Hematopoietic multipotent progenitor cell treated with erythropoietin and hydrocortisone succinate and interleukin-3 and kit ligand, for 17 days (in vitro differentiated cells): ENCODE measurements around the gene SLC24A5.

Experiments used
- DNase-seq: peaks from one replicate; pipeline ENCODE4 v3.0.0-alpha.2; 2015; ENCODE audit warnings: low spot score

The SLC24A5 gene

GRCh38 chr15:48112242-48112641, 8.5 kb upstream of the SLC24A5 start:
- no peak for DNase-seq

DNA sequence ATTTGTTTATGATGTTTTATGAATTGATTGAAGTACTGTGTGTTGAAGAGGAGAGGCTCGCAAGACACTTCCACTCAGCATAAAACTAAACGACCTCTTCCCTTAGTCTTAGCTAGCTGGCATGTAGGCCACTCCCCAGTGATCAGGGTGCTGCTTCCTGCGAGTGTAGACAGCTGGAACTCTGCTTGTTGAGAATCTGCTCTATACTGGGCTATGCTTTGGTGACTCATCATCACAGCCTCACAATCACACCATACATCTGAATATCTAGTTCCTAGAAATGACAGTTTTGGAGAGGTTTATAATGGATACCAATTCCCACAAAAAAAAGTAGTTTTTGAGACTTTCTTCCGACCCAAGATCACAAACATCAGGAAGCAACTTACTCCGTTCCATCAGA, 1.5 kb upstream of the SLC24A5 start:
- no peak for DNase-seq

DNA sequence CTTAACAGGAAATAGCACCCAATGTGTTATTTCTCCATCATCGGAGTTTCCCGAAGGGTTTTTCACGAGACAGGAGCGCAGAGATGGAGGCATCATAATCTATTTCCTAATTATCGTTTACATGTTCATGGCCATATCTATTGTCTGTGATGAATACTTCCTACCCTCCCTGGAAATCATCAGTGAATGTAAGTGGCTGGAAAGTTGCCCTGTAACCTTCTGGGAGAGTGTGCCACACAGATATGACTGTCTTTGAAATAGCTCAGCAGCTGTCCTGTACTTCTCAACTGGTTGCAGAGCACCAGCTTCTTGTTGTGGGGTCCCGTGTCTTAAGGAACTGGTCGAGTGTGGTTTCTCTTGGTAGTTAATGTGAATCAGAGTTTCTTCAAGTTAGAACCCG, 1.1 kb downstream of the SLC24A5 start:
- DNase-seq = no peak

- no peak for DNase-seq
Observed at GRCh38 chr15:48126667-48127355, 6.0 kb downstream of the SLC24A5 start.

GRCh38 chr15:48131324-48131723, 10.5 kb downstream of the SLC24A5 start:
- no peak for DNase-seq

GRCh38 chr15:48132874-48133273, 12.1 kb downstream of the SLC24A5 start:
- DNase-seq = no peak

DNA sequence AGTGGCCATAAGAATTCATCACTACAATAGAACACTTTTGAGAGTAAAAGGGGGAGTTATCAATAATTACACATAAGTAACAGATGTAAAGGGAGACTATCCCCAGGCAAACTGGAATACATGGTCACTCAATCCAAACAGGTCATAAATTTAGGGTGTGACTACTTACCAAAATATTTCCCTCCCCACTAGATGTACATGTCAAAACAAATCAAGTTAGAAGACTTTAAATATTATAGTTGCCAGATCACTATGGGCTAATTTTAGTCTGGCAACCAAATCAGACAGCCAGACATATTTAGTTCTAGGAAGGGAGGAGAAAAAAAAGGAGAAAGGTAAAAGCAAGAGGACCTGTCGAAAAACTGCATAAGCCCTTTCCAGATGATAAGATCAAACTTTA, 23.1 kb downstream of the SLC24A5 start:
- no peak for DNase-seq

DNA sequence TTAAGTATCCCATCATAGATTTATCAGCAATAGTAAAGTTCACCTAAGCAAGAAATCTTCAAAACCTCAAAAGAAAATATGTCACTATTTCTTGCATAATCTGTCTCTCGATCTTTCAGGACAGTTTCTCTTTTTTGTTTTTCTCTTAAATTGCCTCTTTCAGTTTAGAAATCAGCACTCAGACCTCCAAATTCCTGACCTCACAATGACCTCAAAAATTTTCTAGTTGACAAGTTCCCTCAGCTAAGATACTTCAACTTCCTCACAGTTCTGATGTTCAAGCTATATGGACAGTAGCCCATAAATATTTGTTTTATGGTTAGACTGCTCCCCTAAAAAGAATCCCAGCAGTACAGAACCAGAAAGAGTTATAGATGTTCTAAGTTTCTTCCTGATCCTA, 24.1 kb downstream of the SLC24A5 start:
- no peak for DNase-seq

DNA sequence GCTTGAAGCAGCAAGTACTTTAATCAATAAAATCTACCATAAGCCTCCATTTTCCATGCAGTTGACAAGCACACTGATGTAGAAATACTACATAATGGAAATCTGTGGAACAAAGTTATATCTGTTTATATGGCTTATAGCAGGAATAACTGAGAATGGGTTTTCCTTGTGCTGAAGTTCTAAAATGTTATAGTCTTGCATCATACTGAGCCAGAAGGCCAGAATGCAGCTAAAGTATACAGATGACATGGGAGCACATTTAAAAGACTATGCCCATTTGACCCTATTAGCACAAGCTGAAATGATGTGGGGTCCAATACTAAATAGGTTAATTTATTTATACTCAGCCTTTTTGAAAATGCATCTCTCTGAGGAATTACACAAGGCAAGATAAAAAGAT, 25.1 kb downstream of the SLC24A5 start:
- no peak for DNase-seq

DNA sequence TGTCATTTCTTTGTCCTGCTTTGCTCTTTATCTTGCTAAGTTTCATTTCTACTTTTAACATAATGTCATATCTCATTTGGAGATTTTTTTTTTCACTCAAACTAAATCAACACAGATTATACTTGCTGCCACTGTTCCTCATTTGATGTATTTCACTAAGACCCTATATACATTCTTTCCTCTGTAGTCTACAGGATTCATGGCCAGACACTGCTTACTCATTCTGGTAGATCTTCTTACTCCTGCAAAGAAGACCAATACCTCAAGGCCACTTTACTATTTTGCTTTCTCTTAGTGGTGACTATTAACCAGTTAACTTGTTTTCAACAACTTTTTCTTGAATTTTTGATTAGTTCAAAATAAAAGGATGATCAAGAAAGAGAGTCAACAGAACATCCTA, 26.6 kb downstream of the SLC24A5 start:
- DNase-seq = no peak

GRCh38 chr15:48149858-48150257, 29.1 kb downstream of the SLC24A5 start:
- no peak for DNase-seq

- no peak for DNase-seq
Observed at GRCh38 chr15:48153526-48153925, 32.7 kb downstream of the SLC24A5 start.

GRCh38 chr15:48168616-48169015, 47.8 kb downstream of the SLC24A5 start:
- DNase-seq = no peak

GRCh38 chr15:48170981-48171380, 50.2 kb downstream of the SLC24A5 start:
- DNase-seq = no peak

DNA sequence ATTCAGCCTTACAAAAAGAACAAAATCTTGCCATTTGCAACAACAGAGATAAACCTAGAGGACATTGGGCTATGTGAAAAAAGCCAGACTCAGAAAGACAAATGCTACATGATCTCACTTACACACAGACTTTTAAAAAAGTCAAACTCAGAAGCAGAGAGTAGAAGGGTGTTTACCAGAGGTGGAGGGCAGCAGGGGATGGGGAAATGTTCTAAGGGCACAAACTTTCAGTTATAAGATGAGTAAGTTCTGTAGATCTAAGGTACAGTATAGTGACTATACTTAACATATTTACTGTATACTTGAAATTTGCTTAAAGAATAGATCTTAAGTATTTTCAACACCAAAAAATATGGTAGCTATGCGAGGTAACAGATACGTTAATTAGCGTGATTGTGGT, 54.3 kb downstream of the SLC24A5 start:
- DNase-seq = no peak

GRCh38 chr15:48176112-48176511, 55.3 kb downstream of the SLC24A5 start:
- no peak for DNase-seq

DNA sequence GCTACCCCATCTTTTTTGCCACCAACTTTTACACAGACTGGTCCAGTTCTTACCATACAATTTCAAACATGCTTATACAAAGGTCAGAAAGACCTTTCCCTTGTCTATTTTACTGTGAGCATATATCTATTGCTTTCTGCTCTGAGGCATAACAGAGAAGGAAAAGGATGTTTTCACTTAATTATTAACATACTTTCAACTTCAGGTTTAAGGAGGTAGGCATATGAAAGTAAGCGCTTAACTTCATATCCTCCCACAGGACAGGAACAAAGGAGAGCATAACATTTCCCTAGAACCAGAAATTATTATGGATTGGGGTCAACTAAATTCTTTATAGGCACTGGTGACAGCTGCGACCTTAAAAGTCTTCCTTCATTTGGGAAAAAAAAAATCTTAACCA, 56.2 kb downstream of the SLC24A5 start:
- DNase-seq = no peak

DNA sequence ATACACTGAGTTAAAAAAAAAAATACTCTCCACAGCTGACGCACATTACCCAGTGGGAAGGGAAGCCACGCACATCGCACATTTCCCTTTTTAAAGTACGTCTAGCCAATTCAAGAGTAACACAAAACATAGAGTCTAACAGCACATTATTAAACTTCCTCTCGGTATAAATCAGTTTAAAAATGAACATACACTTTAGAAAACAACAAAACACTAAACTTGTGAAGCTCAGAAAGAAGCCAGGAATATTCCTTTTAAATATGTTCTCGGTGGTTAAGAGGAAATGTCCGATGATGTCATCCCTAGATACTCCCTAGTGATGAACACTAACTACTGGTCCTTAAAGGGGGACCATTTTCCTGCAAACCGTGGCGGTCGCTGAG, 56.6 kb downstream of the SLC24A5 start:
- no peak for DNase-seq

- DNase-seq = no peak
Observed at GRCh38 chr15:48177766-48178647, 57.2 kb downstream of the SLC24A5 start, which contains the start of gene MYEF2. TSS of gene MYEF2 (minus strand) at chr15:48178295. CDS start at chr15:48178237, 58 bp downstream.

DNA sequence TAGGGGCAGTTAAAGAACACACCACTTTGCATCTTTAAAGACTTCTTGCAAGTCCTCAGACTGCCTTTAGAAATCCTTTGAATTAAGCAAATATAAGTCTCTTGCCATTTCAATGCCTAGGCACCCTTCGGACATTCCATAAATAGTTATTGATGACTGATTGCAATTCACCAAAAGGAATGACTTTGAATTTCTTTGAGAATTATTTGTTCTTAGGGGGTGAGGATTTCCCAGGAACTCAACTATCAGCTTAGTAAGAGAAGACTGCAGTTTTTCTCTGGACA, 57.8 kb downstream of the SLC24A5 start:
- DNase-seq = no peak

GRCh38 chr15:48182749-48183148, 62.0 kb downstream of the SLC24A5 start:
- no peak for DNase-seq

DNA sequence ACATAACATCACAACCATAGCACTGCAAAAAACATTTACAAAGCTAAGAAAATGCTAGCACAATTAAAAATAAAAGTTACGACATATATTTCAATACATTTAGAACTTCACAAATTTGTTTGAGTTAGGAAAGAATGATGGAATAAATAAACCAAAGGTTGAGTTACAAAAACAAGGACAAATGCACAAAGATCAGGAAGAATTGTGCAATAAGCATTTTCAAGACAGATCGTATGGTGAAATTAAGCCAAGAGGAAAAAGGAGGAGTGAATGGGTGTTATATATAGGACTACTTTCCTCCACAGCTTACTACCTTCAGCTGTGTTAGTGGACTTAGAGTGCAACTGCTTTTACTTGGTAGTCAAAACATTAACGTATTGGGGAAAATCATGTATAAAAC, 64.7 kb downstream of the SLC24A5 start:
- DNase-seq = no peak

DNA sequence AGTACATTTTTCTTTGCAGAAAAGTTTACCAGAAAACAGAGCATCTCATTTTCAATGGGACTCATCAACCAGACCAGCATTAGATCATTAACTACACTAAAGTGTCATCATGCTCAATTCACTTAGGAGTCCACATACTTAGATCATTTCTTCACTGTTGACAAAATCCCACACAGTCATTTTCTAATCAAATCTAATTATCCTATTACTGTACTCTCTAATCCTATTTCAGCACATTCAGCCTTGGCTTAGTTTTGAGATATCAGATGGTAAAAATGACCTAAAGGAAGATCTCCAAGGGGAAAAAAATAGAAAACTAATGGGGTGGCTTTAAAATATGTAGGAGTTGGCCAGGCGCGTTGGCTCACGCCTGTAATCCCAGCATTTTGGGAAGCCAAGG, 65.5 kb downstream of the SLC24A5 start:
- no peak for DNase-seq
